Activated naive CD4-positive, alpha-beta T cell treated with anti-CD3 and anti-CD28 coated beads, Interleukin-2, amount 10 ng/mL, durations not matched to agents 7 days and 5 days (primary cell): ENCODE measurements around the gene SIRT6.

Experiments used
- CTCF ChIA-PET: fragments of 350-600 bp; sonication (Branson Sonifier 250); formaldehyde crosslinking; loops from one replicate; lab custom pipeline; 2021; ENCODE audit warnings: antibody characterized with exemption; lab: Charles Lee
- DNase-seq: peaks from one replicate; pipeline ENCODE4 v3.0.0-alpha.2; 2020
- H3K27ac Mint-ChIP-seq: one replicate; pipeline ENCODE4 v1.8.0; 2021; ENCODE audit warnings: mild to moderate bottlenecking, moderate library complexity, mixed read lengths
- H3K27me3 Mint-ChIP-seq: one replicate; pipeline ENCODE4 v1.8.0; 2021; ENCODE audit warnings: mild to moderate bottlenecking, mixed read lengths
- H3K36me3 Mint-ChIP-seq: one replicate; pipeline ENCODE4 v1.8.0; 2021; ENCODE audit warnings: mixed read lengths
- H3K4me1 Mint-ChIP-seq: one replicate; pipeline ENCODE4 v1.8.0; 2021; ENCODE audit warnings: mixed read lengths
- H3K4me3 Mint-ChIP-seq: one replicate; pipeline ENCODE4 v1.8.0; 2021; ENCODE audit warnings: mild to moderate bottlenecking, moderate library complexity, mixed read lengths
- H3K9me3 Mint-ChIP-seq: one replicate; pipeline ENCODE4 v1.8.0; 2021; ENCODE audit warnings: mixed read lengths

The SIRT6 gene

GRCh38 chr19:4215807-4216206, 33.4 kb upstream of the SIRT6 start:
- CTCF ChIA-PET: no interaction called here
- no peak for DNase-seq
- Mint-ChIP-seq H3K27ac (no peak overlapping the region), H3K4me1 (peaks cover 6% of the 10 kb centered on the region), H3K9me3 (peaks cover 6% of the 10 kb centered on the region), H3K36me3 (no peaks in the 10 kb centered on the region), H3K4me3 (no peak overlapping the region), H3K27me3 (peaks cover 12% of the 10 kb centered on the region)

DNA sequence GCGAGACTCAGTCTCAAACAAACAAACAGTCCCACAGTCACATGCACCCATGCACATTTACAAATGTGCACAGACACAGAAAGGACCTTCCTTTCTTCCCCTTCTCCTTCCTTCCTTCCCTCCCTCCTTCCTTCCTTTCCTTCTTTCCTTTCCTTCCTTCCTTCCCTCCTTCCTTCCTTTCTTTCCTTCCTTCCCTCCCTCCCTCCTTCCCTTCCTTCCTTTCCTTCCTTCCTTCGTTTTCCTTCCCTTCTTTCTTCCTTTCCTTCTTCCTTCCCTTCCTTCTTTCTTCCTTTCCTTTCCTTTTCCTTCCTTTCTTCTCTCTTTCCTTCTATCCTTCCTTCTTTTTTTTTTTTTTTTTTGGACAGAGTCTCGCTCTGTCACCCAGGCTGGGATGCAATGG, 30.8 kb upstream of the SIRT6 start:
- Mint-ChIP-seq H3K36me3 (no peaks in the 10 kb centered on the region), H3K9me3 (peaks cover 6% of the 10 kb centered on the region), H3K4me3 (no peak overlapping the region), H3K27ac (no peak overlapping the region), H3K27me3 (peaks cover 12% of the 10 kb centered on the region), H3K4me1 (peaks cover 6% of the 10 kb centered on the region)
- no peak for DNase-seq
- CTCF ChIA-PET: no interaction called here

DNA sequence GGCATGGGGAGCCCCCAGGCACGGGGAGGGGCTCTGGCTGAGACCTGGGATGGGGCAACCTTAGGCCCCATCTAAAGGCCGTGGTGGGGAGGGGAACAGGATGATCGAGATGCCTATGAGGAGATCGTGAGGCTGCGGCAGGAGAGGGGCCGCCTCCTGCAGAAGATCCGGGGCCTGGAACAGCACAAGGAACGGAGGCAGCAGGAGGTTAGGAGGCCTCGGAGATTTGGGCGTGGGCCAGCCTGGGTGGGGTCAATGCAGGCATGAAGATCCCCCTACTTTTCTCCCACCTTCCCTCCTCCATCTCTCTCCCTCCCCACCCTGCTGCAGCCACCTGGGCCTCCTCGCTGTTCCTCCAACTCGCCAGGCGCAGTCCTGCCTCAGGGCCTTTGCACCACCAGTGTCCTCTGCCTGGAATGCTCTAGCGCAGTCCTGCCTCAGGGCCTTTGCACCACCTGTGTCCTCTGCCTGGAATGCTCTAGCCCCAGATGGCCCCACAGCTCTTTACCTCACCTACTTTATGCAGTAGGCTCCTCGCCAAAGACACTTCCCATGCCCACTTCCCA, 27.9 kb upstream of the SIRT6 start:
- H3K4me3 Mint-ChIP-seq: no peak overlapping the region
- CTCF ChIA-PET: no interaction called here
- no peak for DNase-seq
- no peak overlapping the region for H3K27ac Mint-ChIP-seq
- H3K4me1 Mint-ChIP-seq: peaks cover 6% of the 10 kb centered on the region
- H3K9me3 Mint-ChIP-seq: no peaks in the 10 kb centered on the region
- H3K27me3 Mint-ChIP-seq: peaks cover 19% of the 10 kb centered on the region
- no peaks in the 10 kb centered on the region for H3K36me3 Mint-ChIP-seq

DNA sequence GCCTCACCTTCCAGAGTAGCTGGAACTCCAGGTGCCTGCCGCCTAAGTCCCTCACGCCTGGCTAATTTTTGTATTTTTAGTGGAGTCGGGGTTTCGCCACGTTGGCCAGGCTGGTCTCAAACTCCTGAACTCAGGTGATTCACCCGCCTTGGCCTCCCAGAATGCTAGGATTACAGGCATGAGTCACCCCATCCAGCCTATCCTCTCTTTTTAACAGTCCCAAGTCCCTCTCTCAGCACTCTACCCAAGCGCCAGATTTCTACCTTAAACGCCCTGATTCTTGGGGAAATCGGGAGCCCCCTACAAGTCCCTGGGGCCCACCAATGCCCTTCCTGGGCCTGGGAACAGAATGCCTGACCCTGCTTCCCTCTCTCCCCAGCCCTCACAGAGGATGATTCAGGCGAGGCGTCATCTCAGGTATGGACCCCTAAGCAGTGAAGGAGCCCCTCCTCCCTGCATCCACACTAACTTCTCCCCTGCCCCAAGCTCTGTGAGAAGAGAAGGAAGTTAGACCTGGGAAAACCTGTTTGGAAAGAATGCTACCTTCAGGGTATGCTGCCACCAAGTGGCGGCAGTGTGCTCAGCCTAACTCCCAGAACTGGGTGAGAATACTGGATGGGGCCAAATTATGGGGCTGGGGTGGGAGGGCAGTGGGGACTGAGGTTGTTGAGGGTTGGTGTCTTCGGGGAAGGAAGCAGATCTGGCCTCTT, 26.2 kb upstream of the SIRT6 start:
- Mint-ChIP-seq H3K27me3 (peaks cover 24% of the 10 kb centered on the region), H3K9me3 (no peaks in the 10 kb centered on the region), H3K36me3 (no peaks in the 10 kb centered on the region), H3K4me3 (no peak overlapping the region), H3K27ac (no peak overlapping the region), H3K4me1 (no peaks in the 10 kb centered on the region)
- DNase-seq: no peak
- CTCF ChIA-PET: interaction anchor here (1.0 to 1.8 kb wide), 4 partner anchors 13 to 223 kb away, joined by 3 to 5 read pairs (median 3); partner anchors contain the start of gene EEF2

DNA sequence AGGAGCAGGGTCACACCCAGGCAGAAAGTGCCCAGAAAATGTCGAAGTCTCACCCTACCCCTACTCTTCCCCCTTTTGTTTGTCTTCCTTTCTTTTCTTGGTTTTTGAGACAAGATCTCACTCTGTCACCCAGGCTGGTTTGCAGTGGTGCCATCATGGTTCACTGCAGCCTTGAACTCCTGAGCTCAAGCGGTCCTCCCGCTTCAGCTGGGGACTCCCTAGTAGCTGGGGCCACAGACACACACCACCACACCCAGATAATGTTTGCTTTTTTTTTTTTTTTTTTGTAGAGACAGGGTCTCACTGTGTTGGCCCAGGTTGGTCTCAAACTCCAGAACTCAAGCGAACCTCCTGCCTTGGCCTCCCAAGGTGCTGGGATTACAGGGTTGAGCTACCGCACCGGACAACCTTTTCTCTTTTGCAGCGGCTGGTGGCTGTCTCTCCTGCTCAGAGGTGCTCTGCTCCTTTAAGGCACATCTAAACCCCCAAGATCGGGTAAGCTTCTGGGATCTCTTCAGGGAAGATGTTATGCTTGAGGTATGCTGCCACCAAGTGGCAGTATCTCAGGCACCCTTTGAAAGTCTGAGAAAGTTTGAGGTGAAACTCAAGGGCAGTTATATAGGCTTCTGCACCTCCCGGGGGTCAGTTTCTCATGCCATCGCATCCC, 24.6 kb upstream of the SIRT6 start:
- H3K9me3 Mint-ChIP-seq: no peaks in the 10 kb centered on the region
- CTCF ChIA-PET: interaction anchor here (1.8 kb wide), 1 partner anchor 15 kb away, joined by 5 read pairs; no protein-coding TSS in a partner anchor

GRCh38 chr19:4201798-4202197, 19.4 kb upstream of the SIRT6 start:
- Mint-ChIP-seq H3K36me3 (peaks cover 3% of the 10 kb centered on the region), H3K9me3 (peaks cover 8% of the 10 kb centered on the region), H3K27ac (no peak overlapping the region), H3K4me1 (peaks cover 8% of the 10 kb centered on the region), H3K4me3 (no peak overlapping the region), H3K27me3 (peaks cover 47% of the 10 kb centered on the region)
- CTCF ChIA-PET: interaction anchor here (0.7 to 3.2 kb wide), 5 partner anchors 11 to 380 kb away, joined by 3 to 10 read pairs (median 5); partner anchors contain the start of gene EEF2
- no peak for DNase-seq

More for the DNA sequence above, 24.6 kb upstream of the SIRT6 start:
- H3K36me3 Mint-ChIP-seq: no peaks in the 10 kb centered on the region
- peaks cover 12% of the 10 kb centered on the region for H3K27me3 Mint-ChIP-seq
- H3K4me3 Mint-ChIP-seq: no peak overlapping the region
- no peaks in the 10 kb centered on the region for H3K4me1 Mint-ChIP-seq
- DNase-seq: no peak
- H3K27ac Mint-ChIP-seq: no peak overlapping the region

DNA sequence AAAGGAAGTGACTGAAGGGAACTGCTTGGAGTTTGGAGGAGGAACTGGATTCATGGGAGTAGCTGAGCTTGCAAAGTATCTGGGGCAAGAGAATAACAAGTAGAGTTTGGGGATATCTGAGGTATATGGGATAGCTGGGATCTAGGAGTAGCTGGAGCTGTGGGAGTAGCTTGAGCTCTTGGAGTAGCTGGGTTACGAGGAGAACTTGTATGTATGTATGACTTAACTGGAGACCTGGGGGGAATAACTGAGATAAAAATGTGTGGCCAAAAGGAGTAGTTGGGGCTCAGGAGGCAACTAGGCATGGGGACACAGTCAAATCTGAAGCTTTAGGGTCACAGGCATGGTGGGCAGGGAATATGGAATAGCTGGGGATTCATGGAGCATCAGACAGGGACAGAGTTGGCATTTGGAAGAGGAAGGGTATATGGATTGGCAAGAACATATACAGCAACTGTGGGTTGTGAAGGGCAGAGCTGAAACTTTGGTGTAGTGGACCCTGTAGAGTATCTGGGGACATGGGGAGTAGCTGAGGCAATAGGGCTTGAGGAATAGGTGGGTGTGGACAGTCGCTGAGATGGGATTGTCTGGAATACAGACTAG, 18.7 kb upstream of the SIRT6 start:
- peaks cover 52% of the 10 kb centered on the region for H3K27me3 Mint-ChIP-seq
- no peak overlapping the region for H3K4me3 Mint-ChIP-seq

DNA sequence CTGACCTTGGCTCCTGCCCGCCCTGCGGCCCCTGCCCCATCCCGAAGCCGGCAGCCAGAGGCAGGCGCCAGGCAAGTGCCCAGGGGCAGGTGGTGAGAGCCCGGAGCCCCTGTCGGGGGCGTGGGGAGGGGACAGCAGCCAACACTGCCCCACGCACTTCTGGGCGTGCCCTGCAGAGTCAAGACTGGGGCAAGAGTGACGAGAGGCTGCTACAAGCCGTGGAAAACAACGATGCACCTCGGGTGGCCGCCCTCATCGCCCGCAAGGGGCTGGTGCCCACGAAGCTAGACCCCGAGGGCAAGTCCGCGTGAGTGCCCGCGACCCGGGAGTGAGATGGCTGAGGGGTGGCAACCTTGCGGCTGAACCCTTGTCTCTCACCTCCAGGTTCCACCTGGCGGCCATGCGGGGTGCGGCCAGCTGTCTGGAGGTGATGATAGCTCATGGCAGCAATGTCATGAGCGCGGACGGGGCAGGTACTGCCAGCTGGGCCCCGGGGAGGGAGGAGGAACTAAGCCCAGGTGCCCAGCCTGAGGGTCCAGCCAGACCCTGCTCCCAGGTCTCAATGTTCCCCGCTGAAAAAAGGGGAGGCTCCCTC, 17.4 kb upstream of the SIRT6 start:
- Mint-ChIP-seq H3K9me3 (peaks cover 8% of the 10 kb centered on the region), H3K27me3 (peaks cover 63% of the 10 kb centered on the region), H3K4me3 (no peak overlapping the region), H3K4me1 (peaks cover 8% of the 10 kb centered on the region), H3K36me3 (peaks cover 3% of the 10 kb centered on the region), H3K27ac (no peak overlapping the region)
- no peak for DNase-seq
- CTCF ChIA-PET: interaction anchor here (1.3 to 1.7 kb wide), 2 partner anchors 13 to 60 kb away, joined by 4 to 6 read pairs; no protein-coding TSS in a partner anchor

More for the DNA sequence above, 18.7 kb upstream of the SIRT6 start:
- Mint-ChIP-seq H3K4me1 (peaks cover 8% of the 10 kb centered on the region), H3K36me3 (peaks cover 3% of the 10 kb centered on the region), H3K27ac (no peak overlapping the region), H3K9me3 (peaks cover 8% of the 10 kb centered on the region)
- DNase-seq: no peak
- CTCF ChIA-PET: interaction anchor here (1.3 to 3.2 kb wide), 5 partner anchors 12 to 379 kb away, joined by 4 to 10 read pairs (median 6); partner anchors contain the start of gene EEF2

DNA sequence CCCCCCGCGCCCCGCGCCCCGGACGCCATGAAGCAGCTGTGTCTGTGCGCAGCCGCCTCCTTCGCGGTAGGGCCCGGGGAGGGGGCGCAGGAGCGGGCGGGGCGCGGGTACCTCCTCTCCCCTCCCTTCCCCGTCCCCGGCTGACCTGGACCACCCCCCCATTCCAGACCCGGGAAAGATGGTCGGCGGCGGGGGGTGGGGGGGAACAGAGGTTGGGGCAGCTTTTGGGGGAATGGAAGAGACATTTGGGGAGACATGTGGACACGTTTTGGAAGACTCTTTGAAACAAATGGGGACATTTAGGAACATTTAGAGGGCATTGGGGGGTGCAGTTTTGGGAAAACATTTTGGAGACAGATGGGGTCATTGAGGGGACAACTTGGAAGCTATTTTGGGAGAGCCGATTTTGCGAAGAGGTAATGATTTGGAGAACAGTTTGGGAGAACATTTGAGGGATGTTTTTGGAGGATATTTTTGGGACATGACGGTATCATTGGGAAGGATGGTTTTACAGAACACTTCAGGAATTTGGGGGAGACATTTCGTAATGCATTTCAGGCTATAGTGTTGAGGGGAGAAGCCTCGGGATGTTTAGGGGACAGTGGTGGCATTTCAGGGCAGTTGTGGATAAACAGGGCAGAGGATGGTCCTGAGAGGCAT, 16.2 kb upstream of the SIRT6 start:
- peaks cover 8% of the 10 kb centered on the region for H3K4me1 Mint-ChIP-seq
- no peak overlapping the region for H3K27ac Mint-ChIP-seq
- peaks cover 3% of the 10 kb centered on the region for H3K36me3 Mint-ChIP-seq
- peaks cover 8% of the 10 kb centered on the region for H3K9me3 Mint-ChIP-seq
- H3K4me3 Mint-ChIP-seq: no peak overlapping the region
- DNase-seq: no peak
- CTCF ChIA-PET: no interaction called here
- H3K27me3 Mint-ChIP-seq: peaks cover 67% of the 10 kb centered on the region

DNA sequence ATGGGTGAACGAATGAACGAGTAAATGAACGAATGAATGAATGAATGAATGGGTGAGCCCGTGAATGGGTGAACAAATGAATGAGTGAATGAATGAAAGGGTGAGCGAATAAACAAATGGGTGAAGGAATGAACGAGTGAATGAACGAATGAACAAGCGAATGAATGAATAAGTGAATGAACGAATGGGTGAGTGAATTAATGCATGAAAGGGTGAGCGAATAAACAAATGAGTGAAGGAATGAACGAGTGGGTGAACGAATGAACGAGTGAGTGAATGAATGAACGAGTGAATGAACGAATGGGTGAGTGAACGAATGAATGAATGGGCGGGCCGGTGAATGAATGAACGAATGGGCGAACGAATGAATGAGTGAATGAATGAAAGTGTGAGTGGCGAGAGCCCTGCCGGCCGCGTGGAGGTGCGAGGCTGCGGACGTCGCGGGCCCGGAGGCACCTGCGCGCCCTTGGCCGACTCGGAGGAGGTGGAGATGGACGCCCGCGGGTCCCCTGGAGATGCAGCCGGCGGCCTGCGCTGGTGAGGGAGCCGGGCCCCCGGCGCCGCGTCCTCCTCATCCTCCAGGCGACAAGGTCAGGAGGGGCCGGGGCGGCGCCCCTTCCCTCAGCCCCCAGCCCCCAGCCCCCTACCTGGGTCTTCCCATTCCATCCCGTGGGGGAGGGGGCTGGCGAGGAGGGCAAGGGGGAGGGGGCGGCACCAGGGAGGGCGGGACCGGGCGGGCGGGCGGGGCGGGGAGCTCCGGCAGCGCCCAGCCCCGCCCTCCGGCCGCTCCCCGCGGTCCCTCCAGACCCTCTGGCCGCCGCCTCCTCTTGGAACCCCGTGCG, 15.5 kb upstream of the SIRT6 start:
- no peak overlapping the region for H3K4me3 Mint-ChIP-seq
- peak; percentile 29 for DNase-seq
- H3K36me3 Mint-ChIP-seq: peaks cover 3% of the 10 kb centered on the region
- peaks cover 8% of the 10 kb centered on the region for H3K9me3 Mint-ChIP-seq
- CTCF ChIA-PET: no interaction called here
- peaks cover 8% of the 10 kb centered on the region for H3K4me1 Mint-ChIP-seq
- H3K27ac Mint-ChIP-seq: peak overlapping the region; percentile 3
- H3K27me3 Mint-ChIP-seq: peaks cover 72% of the 10 kb centered on the region

- CTCF ChIA-PET: no interaction called here
- H3K4me1 Mint-ChIP-seq: peaks cover 8% of the 10 kb centered on the region
- H3K36me3 Mint-ChIP-seq: peaks cover 3% of the 10 kb centered on the region
- H3K27ac Mint-ChIP-seq: peak overlapping the region; percentile 22
- peaks cover 8% of the 10 kb centered on the region for H3K9me3 Mint-ChIP-seq
- H3K4me3 Mint-ChIP-seq: no peak overlapping the region
- DNase-seq: no peak
- peaks cover 72% of the 10 kb centered on the region for H3K27me3 Mint-ChIP-seq
Measured at GRCh38 chr19:4197228-4197624, 14.9 kb upstream of the SIRT6 start.

GRCh38 chr19:4196587-4197148, 14.3 kb upstream of the SIRT6 start:
- no peak overlapping the region for H3K4me3 Mint-ChIP-seq
- H3K27ac Mint-ChIP-seq: no peak overlapping the region
- H3K4me1 Mint-ChIP-seq: peaks cover 8% of the 10 kb centered on the region
- peaks cover 8% of the 10 kb centered on the region for H3K9me3 Mint-ChIP-seq
- no peak for DNase-seq
- CTCF ChIA-PET: no interaction called here
- H3K27me3 Mint-ChIP-seq: peaks cover 72% of the 10 kb centered on the region
- peaks cover 3% of the 10 kb centered on the region for H3K36me3 Mint-ChIP-seq
